Activated CD4-positive, alpha-beta T cell treated with anti-CD3 and anti-CD28 coated beads for 4 hours (primary cell): ENCODE results near the gene DNLZ.

Source experiments
- DNase-seq, 2 donors: peaks; one replicate each; pipeline ENCODE4 v3.0.0-alpha.2; 2020

DNLZ gene

DNA sequence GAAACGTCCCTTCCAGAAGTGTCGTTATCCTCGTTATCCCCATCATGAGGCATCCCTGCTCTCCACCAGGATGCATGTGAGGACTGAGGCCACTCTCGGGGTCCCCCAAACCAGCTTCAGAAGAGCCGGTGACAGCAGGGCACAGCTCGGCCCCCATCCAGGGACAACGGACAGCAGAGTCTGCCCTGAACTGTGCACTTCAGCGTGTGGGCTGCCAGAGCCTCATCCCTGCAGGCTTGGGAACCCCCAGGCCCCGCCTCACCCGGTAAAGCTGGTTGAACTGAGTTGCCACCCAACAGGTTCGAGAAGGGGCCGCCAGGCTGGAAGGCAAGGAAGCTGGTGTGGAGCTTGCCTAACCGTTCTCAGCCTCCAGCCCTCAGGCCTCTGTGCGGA lies 10.6 kb upstream of the DNLZ start:
- DNase-seq: no peak

DNA sequence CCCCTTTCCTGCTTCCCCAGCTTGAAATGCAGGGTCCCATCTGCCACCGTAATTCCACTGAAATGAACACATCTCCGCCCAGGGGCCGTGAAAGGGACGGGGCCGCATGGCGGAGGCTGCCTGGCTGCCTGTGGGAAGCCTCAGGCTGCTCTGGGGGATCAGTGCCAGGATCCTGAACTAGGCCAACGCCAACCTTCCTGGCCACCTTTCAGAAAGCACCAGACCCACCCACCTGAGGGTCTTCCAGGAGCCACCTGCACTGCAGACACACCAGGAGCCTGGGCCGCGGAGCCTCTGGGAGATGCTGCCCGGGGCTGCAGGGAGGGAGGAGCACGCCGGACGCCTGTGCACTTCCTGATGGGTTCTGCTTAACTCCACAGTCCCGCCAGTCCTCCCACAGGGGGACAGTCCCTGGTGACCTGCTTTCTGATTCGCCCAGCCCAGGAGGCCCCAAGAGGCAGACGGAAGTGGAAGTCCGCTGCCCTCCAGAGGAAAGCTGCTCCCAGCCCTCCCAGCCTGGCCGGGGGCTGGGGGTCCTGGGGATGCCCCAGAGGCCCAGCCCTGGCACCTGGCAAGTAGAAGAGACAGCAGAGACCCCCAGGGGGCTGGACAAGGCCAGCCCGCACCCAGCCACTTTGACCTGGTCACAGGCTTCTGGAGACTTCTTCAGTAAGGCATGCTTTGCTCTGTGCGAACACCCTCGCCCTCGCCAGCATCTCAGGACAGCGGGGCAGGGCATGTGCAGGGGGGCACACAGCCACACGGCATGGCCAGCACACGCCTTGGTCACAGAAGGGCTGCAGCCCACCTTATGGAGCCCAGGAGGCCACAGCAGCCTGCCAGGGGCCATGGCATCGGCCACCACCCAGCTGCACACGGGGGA lies 10.0 kb upstream of the DNLZ start, which contains the start of gene CARD9:
Gene CARD9 (minus strand): TSS at position 370 of the 883 bp plus-strand sequence. CDS start 1,591 bp downstream, outside the sequence.
- DNase-seq: no peak

DNA sequence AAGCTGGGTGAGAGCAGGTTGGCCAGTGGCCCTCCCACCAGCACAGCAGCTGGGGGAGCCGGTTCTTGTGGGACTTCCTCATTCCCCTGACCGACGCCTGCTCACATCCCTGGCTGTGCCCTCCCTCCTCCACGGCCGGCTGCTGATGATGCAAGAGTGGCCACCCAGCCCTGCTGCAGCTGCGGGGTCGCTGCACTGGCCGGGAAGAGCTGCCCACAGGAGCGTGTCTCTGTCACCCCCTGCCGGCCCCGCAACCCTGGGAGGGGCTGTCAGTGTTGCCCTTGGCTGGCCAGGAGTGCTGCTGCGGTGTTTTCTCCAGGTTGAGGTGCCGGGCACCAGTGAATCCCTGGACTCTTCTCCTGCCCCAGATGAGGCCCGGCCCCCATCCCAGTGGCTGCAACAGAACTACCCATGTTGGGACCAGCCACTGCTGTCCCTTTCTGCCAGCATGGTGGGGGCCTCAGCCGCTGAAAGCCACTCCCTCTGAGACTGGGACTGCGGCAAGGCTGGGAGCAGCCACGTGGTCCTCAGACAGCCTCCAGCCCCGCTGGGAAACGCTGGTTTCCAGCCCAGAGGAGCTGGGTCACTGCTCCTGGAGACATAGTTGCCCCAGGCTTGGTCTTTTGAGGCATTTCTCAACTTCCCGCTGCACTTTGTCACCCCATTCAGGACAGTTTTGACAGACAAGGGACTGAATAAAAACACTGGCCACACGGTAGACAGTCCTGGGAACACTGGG lies 9.2 kb upstream of the DNLZ start:
- DNase-seq: no peak

DNA sequence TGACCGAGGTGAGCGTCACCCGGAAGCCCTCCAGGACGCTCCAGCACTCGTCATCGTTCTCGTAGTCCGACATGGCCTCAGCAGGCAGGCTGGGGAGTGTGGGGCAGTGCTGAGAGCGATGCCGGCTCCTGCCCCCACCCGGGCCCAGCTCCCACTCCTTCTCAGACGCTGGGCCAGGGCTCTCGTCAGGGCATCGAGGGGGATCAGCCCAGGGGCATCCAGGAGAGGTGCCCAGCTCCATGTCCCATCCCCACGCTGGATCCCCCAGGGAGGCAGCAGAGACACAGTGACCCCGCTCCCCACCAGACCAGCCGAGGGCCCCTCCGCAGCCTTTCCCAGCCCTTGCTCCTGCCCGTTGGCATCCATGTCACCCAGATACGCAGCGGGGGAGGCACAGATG lies 8.5 kb upstream of the DNLZ start:
- no peak for DNase-seq

DNA sequence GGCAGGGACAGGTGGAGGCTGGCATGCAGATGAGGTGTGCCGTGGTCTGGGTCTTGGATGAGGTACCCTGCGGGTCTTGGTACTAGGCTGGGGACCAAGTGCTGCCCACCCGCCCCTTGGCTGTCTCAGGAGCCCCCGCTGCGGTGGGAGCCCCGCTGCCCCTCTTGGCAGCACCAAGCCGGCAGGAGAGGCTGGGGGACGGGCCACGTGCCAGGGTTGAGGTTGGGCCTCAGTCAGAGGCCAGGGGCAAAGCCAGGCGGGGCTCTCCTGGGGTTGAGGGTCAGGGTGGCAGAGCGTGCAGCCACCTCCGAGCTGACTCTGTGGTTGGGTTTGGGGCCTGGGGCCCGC lies 8.0 kb upstream of the DNLZ start:
- DNase-seq: no peak

DNA sequence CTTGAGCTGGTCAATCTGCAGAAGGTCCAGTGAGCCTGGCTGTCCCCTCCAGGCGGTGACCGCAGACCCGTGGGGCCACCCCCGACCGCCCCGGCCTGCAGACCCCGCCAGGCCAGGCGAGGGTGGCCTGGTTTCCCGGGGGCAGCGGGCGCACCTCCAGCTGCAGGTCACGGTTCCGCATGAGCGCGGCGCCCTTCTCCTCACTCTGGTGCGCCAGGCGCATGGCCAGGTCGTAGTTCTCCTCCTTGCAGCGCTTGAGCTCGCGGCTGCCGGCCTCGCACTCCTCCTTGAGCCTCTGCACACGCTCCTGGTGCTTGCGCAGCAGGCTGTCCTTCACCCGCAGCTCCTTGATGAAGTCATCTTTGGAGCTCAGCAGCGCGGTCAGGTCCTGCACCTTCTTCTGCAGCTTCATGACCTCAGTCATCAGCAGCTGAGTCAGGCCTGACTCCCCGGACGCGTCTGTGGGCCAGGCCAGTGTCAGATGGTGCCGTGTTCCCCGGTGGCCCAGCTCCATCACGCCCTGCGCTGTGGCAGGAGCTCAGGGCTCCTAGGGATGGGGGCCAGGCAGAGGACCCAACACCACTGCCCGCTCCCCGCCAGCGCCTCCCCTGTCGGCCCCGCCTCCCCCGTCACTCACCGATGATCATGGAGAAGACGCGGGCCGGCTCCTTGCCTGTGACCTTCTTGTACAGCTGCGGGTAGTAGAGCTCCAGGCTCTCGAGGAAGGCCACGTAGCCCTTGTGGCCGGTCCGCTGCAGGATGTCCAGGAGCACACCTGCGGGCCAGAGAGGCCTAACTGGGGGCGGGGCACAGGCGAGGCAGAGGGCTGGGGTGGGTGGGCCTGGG lies 7.4 kb upstream of the DNLZ start:
- DNase-seq: no peak

DNA sequence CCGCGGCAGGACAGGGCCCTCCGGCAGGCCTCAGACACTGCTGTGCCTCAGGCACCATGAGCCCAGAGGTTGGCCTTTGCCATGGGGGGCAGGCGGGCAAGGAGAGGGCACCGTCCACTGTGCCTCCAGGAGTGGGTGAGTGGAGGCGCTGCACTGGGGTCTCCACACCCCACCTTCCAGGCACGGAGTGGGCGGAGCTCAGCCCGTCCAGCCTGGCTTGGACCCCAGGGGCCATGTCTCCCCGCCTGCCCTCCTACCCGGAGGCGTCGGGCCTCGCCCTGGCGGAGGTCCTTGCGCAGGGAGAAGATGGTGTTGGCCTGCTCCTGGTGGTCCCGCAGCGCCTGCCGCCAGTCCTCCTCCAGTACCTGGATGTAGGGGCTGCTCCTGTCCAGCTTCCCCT lies 6.5 kb upstream of the DNLZ start:
- no peak for DNase-seq

- no peak for DNase-seq
Measured at GRCh38 chr9:136368190-136368589, 4.6 kb upstream of the DNLZ start.

GRCh38 chr9:136367296-136368145 lies 4.0 kb upstream of the DNLZ start:
- no peak for DNase-seq

DNA sequence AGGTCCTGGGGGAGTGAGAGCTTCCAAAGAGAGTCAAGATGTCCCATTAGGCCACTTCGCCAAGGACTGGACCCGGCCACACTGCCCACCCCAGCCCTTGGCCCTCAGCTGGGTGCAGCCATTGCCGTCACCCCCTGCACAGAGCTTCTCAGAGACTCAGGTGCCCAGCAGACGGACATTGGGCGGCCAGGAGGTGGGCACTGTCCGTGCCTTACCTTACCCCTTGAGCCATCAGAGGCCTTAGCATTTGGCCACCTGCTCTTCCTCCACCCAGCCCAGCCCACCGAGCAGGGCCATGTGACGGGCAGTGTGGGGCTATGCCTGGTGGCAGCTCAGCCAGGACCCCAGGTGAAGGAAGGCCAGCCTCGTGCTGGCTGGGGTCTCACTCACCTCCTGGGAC lies 3.3 kb upstream of the DNLZ start:
- DNase-seq: no peak

GRCh38 chr9:136365775-136366222 lies 2.3 kb upstream of the DNLZ start:
- no peak for DNase-seq

GRCh38 chr9:136364942-136365774 lies 1.6 kb upstream of the DNLZ start:
- DNase-seq: no peak

GRCh38 chr9:136363949-136364748 lies 605 bp upstream of the DNLZ start:
- DNase-seq: no peak

DNA sequence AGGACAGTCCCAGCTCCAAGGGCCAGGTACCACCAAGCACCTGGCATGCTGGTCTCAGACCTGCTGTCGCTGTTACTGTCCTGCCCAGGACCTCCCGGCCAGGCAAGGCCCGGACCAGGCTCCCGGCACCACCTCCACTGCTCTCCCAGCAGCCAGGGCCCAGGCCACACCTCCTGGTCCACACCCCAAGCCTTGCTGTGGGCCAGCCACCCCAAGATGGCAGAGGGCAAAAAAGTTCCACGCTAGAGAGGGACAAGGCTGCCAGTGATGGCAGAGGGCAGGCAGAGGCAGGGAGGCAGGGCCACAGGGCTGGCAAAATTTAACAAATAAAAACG lies 1.1 kb downstream of the DNLZ start:
- no peak for DNase-seq

DNA sequence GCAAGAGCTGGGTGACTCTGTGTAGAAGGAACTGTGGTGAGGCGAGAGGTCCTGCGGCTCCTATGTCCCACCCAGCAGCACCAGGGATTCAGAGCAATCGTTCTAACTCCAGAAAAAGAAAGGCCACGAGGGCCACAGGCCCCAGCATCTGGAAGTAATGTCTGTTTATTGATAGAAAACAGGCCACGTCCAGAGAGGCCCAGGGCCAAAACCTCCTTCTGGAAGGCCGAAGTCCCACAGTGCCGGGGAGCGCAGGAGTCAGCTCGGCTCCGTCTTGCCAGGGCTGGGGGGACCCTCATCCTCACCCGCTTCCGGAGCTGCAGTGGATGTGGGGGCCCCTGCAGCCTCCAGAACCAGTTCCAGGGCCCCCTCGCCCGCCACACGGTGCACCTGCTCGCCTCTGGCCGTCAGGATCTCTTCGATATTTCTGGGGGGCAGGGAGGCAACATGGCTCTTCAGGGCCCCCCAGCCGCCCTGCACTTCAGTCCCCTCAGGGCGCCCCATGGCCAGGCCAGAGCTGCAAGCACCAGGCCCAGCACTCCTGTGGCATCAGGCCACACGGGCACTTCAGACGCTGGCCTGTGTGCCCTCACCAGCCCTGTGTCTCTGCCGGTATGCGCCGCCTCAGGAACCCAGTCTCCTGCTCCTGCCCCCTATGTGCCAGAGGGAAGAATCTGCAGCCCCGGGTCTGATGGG lies 1.6 kb downstream of the DNLZ start:
- no peak for DNase-seq

DNA sequence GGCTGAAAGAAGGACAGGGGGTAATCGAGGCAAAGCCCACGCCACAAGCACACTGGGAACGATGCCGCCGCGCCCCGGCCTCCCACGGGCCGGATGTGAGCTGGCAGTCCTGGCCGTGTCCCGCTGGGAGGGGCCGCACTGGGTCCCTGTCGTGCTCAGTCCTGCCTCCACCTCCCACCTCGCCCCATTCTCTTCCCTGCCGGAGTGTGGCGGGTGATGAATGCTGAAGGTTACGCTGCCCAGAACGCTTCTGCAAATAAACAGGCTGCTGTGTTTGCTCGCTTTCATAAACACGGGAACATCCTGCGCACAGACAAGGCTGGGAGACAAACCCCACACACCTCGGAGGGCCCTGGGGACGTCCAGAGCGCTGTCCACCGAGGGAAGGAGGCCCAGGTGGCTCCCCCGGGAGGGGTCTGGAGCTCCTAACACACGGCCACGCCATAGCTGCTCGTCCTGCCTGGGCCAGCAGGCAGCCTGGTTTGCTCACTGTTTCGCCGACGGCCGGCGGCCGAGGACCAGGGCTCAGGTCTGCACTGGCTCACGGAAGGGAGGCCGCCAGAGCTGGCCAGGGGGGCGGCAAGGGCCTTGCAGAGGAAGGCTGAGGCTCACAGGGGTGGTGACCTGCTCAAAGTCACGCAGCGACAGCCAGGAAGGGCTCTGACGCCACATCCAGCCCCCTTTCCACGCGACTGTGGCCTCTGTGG lies 2.3 kb downstream of the DNLZ start:
- no peak for DNase-seq

DNA sequence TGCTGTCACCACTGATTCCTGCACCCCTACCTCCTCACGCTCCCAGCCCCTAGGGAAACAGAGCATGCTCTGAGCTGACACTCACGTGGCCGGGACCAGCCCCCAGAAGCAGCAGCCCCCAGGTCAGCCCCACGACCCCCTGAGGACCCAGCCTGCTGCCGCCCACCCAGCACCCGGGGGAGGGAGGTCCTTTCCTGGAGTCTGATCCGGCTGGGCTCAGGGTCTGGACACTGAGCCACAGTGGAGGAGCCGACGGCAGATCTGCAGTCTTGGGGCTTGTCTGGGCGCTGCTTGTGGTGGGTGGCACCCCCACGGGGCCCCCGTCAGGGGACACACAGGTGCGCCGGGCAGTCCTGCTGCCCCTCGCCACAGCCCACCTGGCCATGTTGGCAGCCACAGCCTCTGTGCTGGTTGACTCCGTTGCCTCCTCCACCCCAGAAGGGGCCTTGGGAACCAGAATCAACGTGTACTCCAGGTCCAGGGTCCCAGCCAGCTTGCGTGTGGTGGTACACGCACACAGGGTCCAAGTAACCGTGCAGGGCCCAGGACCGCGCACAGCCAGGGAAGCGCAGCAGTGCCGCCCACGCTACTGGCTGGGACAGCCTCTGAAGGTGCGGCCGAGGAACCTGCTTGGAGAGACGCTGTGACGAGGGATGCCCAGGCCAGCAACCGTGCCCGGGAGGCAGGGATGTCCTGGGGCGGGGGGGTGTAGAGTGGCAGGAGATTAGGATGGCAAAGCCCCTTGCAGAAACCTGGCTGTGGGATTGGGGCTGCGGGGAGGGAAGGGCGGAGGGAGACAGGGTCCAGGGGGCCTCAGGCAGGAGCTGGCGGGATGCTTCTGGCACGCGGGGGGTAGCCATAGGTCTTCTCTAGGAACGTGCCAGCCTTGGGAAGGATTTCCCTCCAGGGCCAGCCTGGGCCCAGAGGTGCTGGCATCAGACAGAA lies 3.5 kb downstream of the DNLZ start:
- no peak for DNase-seq

- no peak for DNase-seq
Measured at GRCh38 chr9:136358888-136359287, 4.7 kb downstream of the DNLZ start.
